GM12878 (cell line): ENCODE data around the gene UNC13A. TPM values are rescaled to one million over a fixed set of nuclear protein-coding genes. Genes with fewer than 3 reads are reported as not detected.

Source experiments
- ATAC-seq: fragments of 200-7000 bp; cut with Tn5 transposase; 3 replicates; pipeline ENCODE4 v1.9.1; 2020; ENCODE audit warnings: mild to moderate bottlenecking, moderate library complexity
- BruUV-seq: library from RNA; stranded (reverse); fragments of 400-500 nt; replicated peaks from 2 replicates; lab custom pipeline; 2021; lab: Mats Ljungman, UMichigan
- CTCF ChIA-PET: fragments of 300-600 bp; sonication (Branson Sonifier 250); formaldehyde crosslinking; extraction: SDS; loops from one replicate; lab custom pipeline; 2021; ENCODE audit warnings: inconsistent platforms; lab: Yijun Ruan, JAX
- POLR2A ChIA-PET: fragments of 350-600 bp; formaldehyde crosslinking; extraction: SDS; loops from one replicate; lab custom pipeline; 2021; ENCODE audit warnings: inconsistent platforms; lab: Charles Lee
- RAD21 ChIA-PET: fragments of 300-600 bp; sonication (Branson Sonifier 250); formaldehyde crosslinking; loops from one replicate; lab custom pipeline; 2023; ENCODE audit warnings: antibody characterized with exemption; ENCODE audit not compliant: unreplicated experiment; lab: Charles Lee
- SMC1A ChIA-PET: fragments of 300-600 bp; sonication (Branson Sonifier 250); formaldehyde crosslinking; loops from one replicate; lab custom pipeline; 2023; ENCODE audit not compliant: unreplicated experiment, uncharacterized antibody; lab: Charles Lee
- DNase-seq: peaks from one replicate; pipeline ENCODE4 v3.0.0-alpha.2; 2011; ENCODE audit warnings: low read depth, low spot score
- FAIRE-seq: peaks from 3 replicates; lab custom pipeline; 2011; peaks lifted over from hg19 to GRCh38; lab: Jason Lieb, UNC
- H2AFZ ChIP-seq: 2 replicates; pipeline ENCODE4 v1.6.0; 2011; ENCODE audit warnings: low read depth, low read length, control low read depth; ENCODE audit not compliant: control insufficient read depth
- H3K27ac ChIP-seq: 2 replicates; pipeline ENCODE4 v1.5.1; 2011; ENCODE audit warnings: control low read depth; ENCODE audit not compliant: control insufficient read depth, insufficient read depth
- H3K27me3 ChIP-seq, 2 experiments: replicated peaks in 1 of 2; 2 replicates each; pipeline versions ENCODE4 v1.6.0 to v1.6.1; 2011; ENCODE audit warnings: low read length in 1 of 2; ENCODE audit not compliant: control insufficient read depth in 2 of 2, insufficient read depth in 2 of 2
- H3K36me3 ChIP-seq, 2 experiments: 2 replicates each; pipeline ENCODE4 v1.5.1; 2011; ENCODE audit warnings: low read length in 1 of 2; ENCODE audit not compliant: control insufficient read depth in 2 of 2, insufficient read depth in 2 of 2
- H3K4me1 ChIP-seq: 2 replicates; pipeline ENCODE4 v1.6.1; 2011; ENCODE audit warnings: mild to moderate bottlenecking, low read length, moderate library complexity, mixed read lengths; ENCODE audit not compliant: control insufficient read depth, insufficient read depth
- H3K4me2 ChIP-seq: 2 replicates; pipeline ENCODE4 v1.6.0; 2011; ENCODE audit warnings: control low read depth; ENCODE audit not compliant: control insufficient read depth, insufficient read depth
- H3K4me3 ChIP-seq: fragments of 200-600 bp; sonication (generic); 2 replicates; pipeline ENCODE4 v1.5.1; 2016
- H3K79me2 ChIP-seq: 2 replicates; pipeline ENCODE4 v1.6.0; 2011; ENCODE audit warnings: low read length; ENCODE audit not compliant: control insufficient read depth, insufficient read depth
- H3K9ac ChIP-seq: 2 replicates; pipeline ENCODE4 v1.8.0; 2011; ENCODE audit warnings: low read length, control low read depth, mixed read lengths; ENCODE audit not compliant: control insufficient read depth, insufficient read depth
- H3K9me3 ChIP-seq: replicated peaks from 3 replicates; pipeline ENCODE4 v1.5.1; 2011; ENCODE audit warnings: mild to moderate bottlenecking, low read length; ENCODE audit not compliant: control insufficient read depth, insufficient read depth
- H4K20me1 ChIP-seq: 2 replicates; pipeline ENCODE4 v1.6.0; 2011; ENCODE audit not compliant: control insufficient read depth, insufficient read depth
- CBX3 ChIP-seq: fragments of 200-600 bp; sonication (generic); IDR thresholded peaks from 2 replicates; pipeline ENCODE4 v1.6.1; 2016; ENCODE audit warnings: low read depth, borderline replicate concordance
- HDAC6 ChIP-seq: fragments of 200-600 bp; sonication (generic); IDR thresholded peaks from one replicate; pipeline ENCODE4 v1.8.0; 2017; ENCODE audit warnings: antibody characterized with exemption; ENCODE audit not compliant: unreplicated experiment
- YY1 ChIP-seq: IDR thresholded peaks from 2 replicates; pipeline ENCODE4 v1.6.1; 2011; ENCODE audit warnings: low read depth, mild to moderate bottlenecking, low read length
- WGBS: methylation state at CpG from one replicate; pipeline ENCODE4 v1.1.6; 2016; ENCODE audit warnings: low lambda C conversion rate; ENCODE audit not compliant: insufficient replicate concordance, insufficient coverage; ENCODE audit errors: missing lambda C conversion rate; 5-methylcytosine and 5-hydroxymethylcytosine counted together
- in situ Hi-C: fragments of 300-500 bp; cut with MboI; formaldehyde crosslinking; loops from 9 replicates; pipeline ENCODE4 v1.14.3; 2018; ENCODE audit warnings: mixed read lengths
- intact Hi-C: fragments of 100-400 bp; cut with micrococcal nuclease; formaldehyde crosslinking; loops from one replicate; pipeline ENCODE4 v1.14.2; 2022; ENCODE audit not compliant: unreplicated experiment
- polyA plus RNA-seq, 11 experiments: library from polyadenylated mRNA; depleted of rRNA in 4 of 11; unstranded in 6 of 11; stranded (reverse) in 5 of 11; fragments of >200 nt; fragmentation: Nextera tagmentation in 4 of 11; fragmentation: Illumina TruSeq in 1 of 11; extraction: Ambion mirVana in 4 of 11; extraction: Trizol in 1 of 11; gene quantifications; 1 replicate in 1 of 11; 2 replicates in 10 of 11; pipeline versions ENCODE4 v1.2.1 to v1.2.3, GENCODE V29; 2011 to 2016; ENCODE audit warnings: inconsistent platforms in 2 of 11, missing spikeins in 2 of 11, low read depth in 1 of 11
- total RNA-seq, 4 experiments: library from RNA; depleted of rRNA in 3 of 4; stranded (reverse); fragments of >200 nt in 3 of 4; fragmentation: Illumina TruSeq in 1 of 4; extraction: Trizol in 1 of 4; gene quantifications; 2 replicates each; pipeline versions ENCODE4 v1.2.1 to v1.2.3, GENCODE V29; 2013 to 2021
- TF ChIP-seq, protein P1 (sequence below): fragments of 450-650 bp; IDR thresholded peaks from 2 replicates; pipeline ENCODE4 v1.6.1; 2017; ENCODE audit warnings: mild to moderate bottlenecking

UNC13A gene
- total and polyA plus RNA-seq, 10 of the 15 experiments (the other 5 are each of a cell fraction or from before 2014, with no cell fraction given), result under 0.01 to 0.23 (median 0.13) TPM; not detected in 1

DNA sequence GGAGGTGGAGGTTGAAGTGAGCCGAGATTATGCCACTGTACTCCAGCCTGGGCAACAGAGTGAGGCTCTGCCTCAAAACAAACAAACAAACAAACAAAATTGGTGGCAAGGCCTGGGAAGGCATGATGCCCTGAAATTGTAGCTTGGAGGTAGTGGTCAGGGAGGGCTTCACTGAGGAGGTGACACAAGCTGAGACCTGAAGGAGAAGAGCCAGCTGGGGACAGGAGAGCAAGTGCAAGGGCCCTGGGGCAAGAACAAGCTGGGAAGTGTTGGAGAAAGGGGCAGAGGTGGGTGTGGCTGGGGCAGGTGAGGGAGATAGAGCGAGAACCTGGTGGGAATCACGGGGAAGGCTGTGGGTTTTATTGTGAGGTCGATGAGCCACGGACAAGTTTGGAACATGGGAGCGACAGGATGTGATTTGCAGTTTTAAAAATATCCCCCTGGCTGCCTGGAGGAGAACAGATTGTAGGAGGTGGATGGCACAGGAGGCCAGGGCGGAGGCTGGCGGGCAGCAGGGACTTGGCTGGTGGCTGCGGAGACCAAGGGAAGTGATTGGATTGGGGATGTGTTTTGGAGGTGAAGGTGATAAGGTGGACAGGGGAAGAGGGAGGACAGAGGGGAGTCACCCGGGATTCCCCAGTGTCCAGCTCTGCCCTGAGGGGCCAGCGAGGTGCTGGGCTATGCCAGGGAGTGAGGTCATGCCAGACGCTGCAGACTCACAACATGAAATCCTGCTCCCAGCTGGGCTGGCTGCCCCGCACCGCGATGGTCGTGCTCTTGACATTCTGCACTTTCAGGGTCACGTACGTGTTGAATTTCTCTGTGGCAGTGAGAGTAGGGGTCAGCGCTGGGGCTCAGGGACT, 14.0 kb downstream of the UNC13A start:
- ChIA-PET POLR2A (no interaction called here), RAD21 (no interaction called here), CTCF (no interaction called here), SMC1A (no interaction called here)
- ATAC-seq (no peak), DNase-seq (no peak), FAIRE-seq (no peak)
- Histone ChIP-seq H4K20me1 (no peaks in the 10 kb centered on the region), H3K4me1 (no peaks in the 10 kb centered on the region), H3K9me3 (no peaks in the 10 kb centered on the region; the same call in 2 of the 3 replicates), H3K79me2 (no peaks in the 10 kb centered on the region), H3K9ac (no peak overlapping the region), H3K4me2 (no peak overlapping the region), H3K4me3 (no peak overlapping the region), H3K27me3 (no peaks in the 10 kb centered on the region), H3K36me3 (no peaks in the 10 kb centered on the region), H2AFZ (no peak overlapping the region), H3K27ac (no peak overlapping the region)
- in situ Hi-C loops, result no loop called here
- intact Hi-C loops, result no loop called here
- TF ChIP-seq CBX3 (no peak), YY1 (no peak), HDAC6 (no peak)
- TF ChIP-seq, protein P1, sequence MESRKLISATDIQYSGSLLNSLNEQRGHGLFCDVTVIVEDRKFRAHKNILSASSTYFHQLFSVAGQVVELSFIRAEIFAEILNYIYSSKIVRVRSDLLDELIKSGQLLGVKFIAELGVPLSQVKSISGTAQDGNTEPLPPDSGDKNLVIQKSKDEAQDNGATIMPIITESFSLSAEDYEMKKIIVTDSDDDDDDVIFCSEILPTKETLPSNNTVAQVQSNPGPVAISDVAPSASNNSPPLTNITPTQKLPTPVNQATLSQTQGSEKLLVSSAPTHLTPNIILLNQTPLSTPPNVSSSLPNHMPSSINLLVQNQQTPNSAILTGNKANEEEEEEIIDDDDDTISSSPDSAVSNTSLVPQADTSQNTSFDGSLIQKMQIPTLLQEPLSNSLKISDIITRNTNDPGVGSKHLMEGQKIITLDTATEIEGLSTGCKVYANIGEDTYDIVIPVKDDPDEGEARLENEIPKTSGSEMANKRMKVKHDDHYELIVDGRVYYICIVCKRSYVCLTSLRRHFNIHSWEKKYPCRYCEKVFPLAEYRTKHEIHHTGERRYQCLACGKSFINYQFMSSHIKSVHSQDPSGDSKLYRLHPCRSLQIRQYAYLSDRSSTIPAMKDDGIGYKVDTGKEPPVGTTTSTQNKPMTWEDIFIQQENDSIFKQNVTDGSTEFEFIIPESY, result no peak
- no TSS peak for BruUV-seq
- 41% methylated on average over 16 of the region's 19 CpGs for WGBS
